B cell (primary cell): ENCODE results near the gene CFAP210. TPM values are rescaled to one million over a fixed set of nuclear protein-coding genes. Genes with fewer than 3 reads are reported as not detected.

ENCODE experiments used
- ATAC-seq: fragments of 200-7000 bp; cut with Tn5 transposase; one replicate; pipeline ENCODE4 v1.10.0; 2021; ENCODE audit warnings: low read depth, mild to moderate bottlenecking, moderate number of reproducible peaks, moderate library complexity
- CTCF ChIA-PET: fragments of 350-600 bp; sonication (Branson Sonifier 250); formaldehyde crosslinking; loops from one replicate; lab custom pipeline; 2021; ENCODE audit warnings: antibody characterized with exemption, inconsistent platforms; lab: Charles Lee
- POLR2A ChIA-PET: fragments of 350-600 bp; sonication (Branson Sonifier 250); formaldehyde crosslinking; loops from one replicate; lab custom pipeline; 2021; ENCODE audit warnings: antibody characterized with exemption; lab: Charles Lee
- DNase-seq: peaks from one replicate; pipeline ENCODE4 v3.0.0; 2013
- H2AFZ ChIP-seq: 2 replicates; pipeline ENCODE4 v1.6.1; 2012; ENCODE audit warnings: mild to moderate bottlenecking, low read depth, low read length; ENCODE audit not compliant: insufficient read depth, poor library complexity, severe bottlenecking
- H3K27ac ChIP-seq, 2 donors: 1 replicate in 1 of 2; 2 replicates in 1 of 2; pipeline ENCODE4 v1.5.1; 2012 to 2013; ENCODE audit warnings: low read length in 2 of 2, mild to moderate bottlenecking in 2 of 2, moderate library complexity in 1 of 2
- H3K27me3 ChIP-seq, 4 experiments: fragments of 200-600 bp in 1 of 4; sonication (generic) in 1 of 4; replicated peaks in 1 of 4; 1 replicate in 2 of 4; 2 replicates in 2 of 4; pipeline versions ENCODE4 v1.6.1 to v1.7.0; 2013 to 2016; ENCODE audit warnings: low read length in 3 of 4, mild to moderate bottlenecking in 2 of 4, mixed read lengths in 1 of 4, moderate library complexity in 1 of 4; ENCODE audit not compliant: insufficient read depth in 4 of 4, control insufficient read depth in 3 of 4; ENCODE audit errors: control extremely low read depth in 1 of 4
- H3K36me3 ChIP-seq, 2 experiments: replicated peaks in 1 of 2; 1 replicate in 1 of 2; 2 replicates in 1 of 2; pipeline versions ENCODE4 v1.6.1 to v1.7.1; 2013; ENCODE audit warnings: low read length in 1 of 2; ENCODE audit not compliant: insufficient read depth in 2 of 2, control insufficient read depth in 1 of 2; ENCODE audit errors: control extremely low read depth in 1 of 2, extremely low read depth in 1 of 2
- H3K4me1 ChIP-seq, 2 donors: fragments of 200-600 bp in 1 of 2; sonication (generic) in 1 of 2; 1 replicate in 1 of 2; 2 replicates in 1 of 2; pipeline versions ENCODE4 v1.5.1 to v1.6.1; 2013 to 2017; ENCODE audit warnings: low read length in 2 of 2; ENCODE audit not compliant: control insufficient read depth in 2 of 2, insufficient read depth in 2 of 2
- H3K4me2 ChIP-seq: replicated peaks from 2 replicates; pipeline ENCODE3; 2012; ENCODE audit warnings: mild to moderate bottlenecking, low read depth, low read length; ENCODE audit not compliant: poor library complexity, severe bottlenecking
- H3K4me3 ChIP-seq, 5 experiments: fragments of 200-600 bp in 1 of 5; sonication (generic) in 1 of 5; 1 replicate in 3 of 5; 2 replicates in 2 of 5; pipeline versions ENCODE4 v1.5.1 to v1.7.0; 2011 to 2016; ENCODE audit warnings: low read length in 4 of 5, mild to moderate bottlenecking in 4 of 5, low read depth in 2 of 5, control low read depth in 1 of 5, moderate library complexity in 1 of 5; ENCODE audit not compliant: insufficient read depth in 1 of 5; ENCODE audit errors: control extremely low read depth in 1 of 5, extremely low read depth in 1 of 5
- H3K79me2 ChIP-seq: fragments of 200-600 bp; sonication (generic); one replicate; pipeline ENCODE4 v1.6.0; 2016; ENCODE audit warnings: low read length; ENCODE audit not compliant: control insufficient read depth, insufficient read depth
- H3K9ac ChIP-seq: fragments of 200-600 bp; sonication (generic); 2 replicates; pipeline ENCODE4 v1.6.1; 2017; ENCODE audit warnings: mild to moderate bottlenecking, low read length, moderate library complexity
- H3K9me3 ChIP-seq, 3 donors: one replicate each; pipeline versions ENCODE4 v1.6.1 to v1.7.1; 2013; ENCODE audit warnings: low read length in 2 of 3; ENCODE audit not compliant: control insufficient read depth in 2 of 3, insufficient read depth in 1 of 3; ENCODE audit errors: control extremely low read depth in 1 of 3
- H4K20me1 ChIP-seq: 2 replicates; pipeline ENCODE4 v1.6.0; 2012; ENCODE audit warnings: mild to moderate bottlenecking, low read length; ENCODE audit not compliant: insufficient read depth, control insufficient read depth, poor library complexity, severe bottlenecking
- H3K27ac Mint-ChIP-seq: one replicate; pipeline ENCODE4 v1.8.0; 2021; ENCODE audit warnings: mixed read lengths
- H3K27me3 Mint-ChIP-seq: one replicate; pipeline ENCODE4 v1.8.0; 2021; ENCODE audit warnings: mixed read lengths
- H3K4me1 Mint-ChIP-seq: one replicate; pipeline ENCODE4 v1.8.0; 2021; ENCODE audit warnings: mixed read lengths
- H3K4me3 Mint-ChIP-seq: one replicate; pipeline ENCODE4 v1.8.0; 2021; ENCODE audit warnings: mixed read lengths
- H3K9me3 Mint-ChIP-seq: one replicate; pipeline ENCODE4 v1.8.0; 2022; ENCODE audit warnings: mixed read lengths; ENCODE audit not compliant: insufficient read depth
- EZH2 ChIP-seq: IDR thresholded peaks from 2 replicates; pipeline ENCODE4 v1.6.1; 2012; ENCODE audit warnings: borderline replicate concordance, low read depth, mild to moderate bottlenecking, moderate library complexity, low read length; ENCODE audit not compliant: insufficient read depth, poor library complexity, severe bottlenecking
- WGBS: methylation state at CpG from one replicate; pipeline ENCODE4 v1.1.5; 2013; ENCODE audit warnings: missing lambda C conversion rate; ENCODE audit not compliant: insufficient coverage; 5-methylcytosine and 5-hydroxymethylcytosine counted together
- intact Hi-C: fragments of 100-400 bp; cut with micrococcal nuclease; formaldehyde crosslinking; loops from one replicate; pipeline ENCODE4 v1.10.0; 2022
- polyA plus RNA-seq: library from polyadenylated mRNA; depleted of rRNA; stranded (reverse); fragments of >200 nt; gene quantifications from 2 replicates; pipeline ENCODE4 v1.2.3, GENCODE V29; 2012
- total RNA-seq, 2 donors: library from RNA; stranded (reverse); fragments of 120-200 nt in 1 of 2; gene quantifications; 1 replicate in 1 of 2; 2 replicates in 1 of 2; pipeline versions ENCODE4 v1.2.3 to v1.2.4, GENCODE V29; 2013 to 2022
- TF ChIP-seq, protein P1 (sequence below): fragments of 200-600 bp; IDR thresholded peaks from one replicate; pipeline ENCODE4 v1.8.0; 2022; ENCODE audit warnings: antibody characterized with exemption, mild to moderate bottlenecking

Gene CFAP210
- total and polyA plus RNA-seq, 2 donors (not counting 1 experiment from before 2014, with no cell fraction given), result not detected

DNA sequence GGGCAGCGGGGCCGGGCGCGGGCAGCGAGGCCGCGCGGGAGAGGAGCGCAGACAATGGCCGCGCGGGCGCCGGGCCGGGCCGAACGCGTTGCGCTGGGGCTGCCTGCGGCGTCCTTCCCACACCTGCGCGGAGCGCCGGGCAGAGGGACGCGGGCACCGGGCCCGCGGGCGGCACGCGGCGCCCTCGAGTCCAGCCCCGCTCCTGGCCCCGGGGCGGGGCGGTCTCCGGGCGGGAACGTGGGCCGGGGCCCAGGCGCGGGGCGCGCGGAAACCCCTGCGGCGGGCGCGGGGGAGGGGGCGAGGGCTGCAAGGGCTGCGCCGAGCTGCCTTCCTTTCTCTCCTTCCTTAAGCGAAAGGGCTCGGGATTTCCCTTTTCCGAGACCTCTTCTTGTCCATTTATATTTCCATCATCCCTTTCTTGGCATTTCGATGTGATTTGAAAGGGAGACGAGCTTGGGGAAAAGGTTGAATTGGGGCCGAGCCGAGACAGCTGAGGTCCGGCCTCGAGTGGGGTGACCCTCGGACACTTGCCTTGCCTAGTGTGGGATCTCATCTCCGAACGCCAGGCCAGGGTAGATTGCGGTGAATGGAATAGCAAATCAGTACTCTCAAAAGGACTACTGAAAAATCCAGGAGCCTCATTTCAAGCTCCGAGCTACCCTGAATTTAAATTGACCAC is 40.1 kb upstream of the CFAP210 start:
- Histone ChIP-seq H3K4me2 (peak overlapping the region; percentile 93), H3K4me1 (peaks cover 14 to 15% of the 10 kb centered on the region in 2 donors), H4K20me1 (no peaks in the 10 kb centered on the region), H3K27me3 (peaks cover 0 to 16% (median 11%) of the 10 kb centered on the region in 4 experiments), H3K4me3 (peak overlapping the region; percentile 24 to 67 (median 59)), H3K9ac (peak overlapping the region; percentile 75), H2AFZ (peak overlapping the region; percentile 84), H3K27ac (no peak overlapping the region), H3K9me3 (no peaks in the 10 kb centered on the region), H3K79me2 (no peaks in the 10 kb centered on the region), H3K36me3 (no peaks in the 10 kb centered on the region)
- Mint-ChIP-seq H3K9me3 (no peaks in the 10 kb centered on the region), H3K27ac (peak overlapping the region; percentile 26), H3K4me3 (peak overlapping the region; percentile 86), H3K4me1 (peaks cover 20% of the 10 kb centered on the region), H3K27me3 (peaks cover 13% of the 10 kb centered on the region)
- TF ChIP-seq, protein P1, sequence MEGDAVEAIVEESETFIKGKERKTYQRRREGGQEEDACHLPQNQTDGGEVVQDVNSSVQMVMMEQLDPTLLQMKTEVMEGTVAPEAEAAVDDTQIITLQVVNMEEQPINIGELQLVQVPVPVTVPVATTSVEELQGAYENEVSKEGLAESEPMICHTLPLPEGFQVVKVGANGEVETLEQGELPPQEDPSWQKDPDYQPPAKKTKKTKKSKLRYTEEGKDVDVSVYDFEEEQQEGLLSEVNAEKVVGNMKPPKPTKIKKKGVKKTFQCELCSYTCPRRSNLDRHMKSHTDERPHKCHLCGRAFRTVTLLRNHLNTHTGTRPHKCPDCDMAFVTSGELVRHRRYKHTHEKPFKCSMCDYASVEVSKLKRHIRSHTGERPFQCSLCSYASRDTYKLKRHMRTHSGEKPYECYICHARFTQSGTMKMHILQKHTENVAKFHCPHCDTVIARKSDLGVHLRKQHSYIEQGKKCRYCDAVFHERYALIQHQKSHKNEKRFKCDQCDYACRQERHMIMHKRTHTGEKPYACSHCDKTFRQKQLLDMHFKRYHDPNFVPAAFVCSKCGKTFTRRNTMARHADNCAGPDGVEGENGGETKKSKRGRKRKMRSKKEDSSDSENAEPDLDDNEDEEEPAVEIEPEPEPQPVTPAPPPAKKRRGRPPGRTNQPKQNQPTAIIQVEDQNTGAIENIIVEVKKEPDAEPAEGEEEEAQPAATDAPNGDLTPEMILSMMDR, result no peak
- TF ChIP-seq EZH2, result no peak
- ChIA-PET POLR2A (no interaction called here), CTCF (no interaction called here)
- intact Hi-C loops, result no loop called here
- DNase-seq, result peak; percentile 32
- peak; percentile 31 for ATAC-seq
- 1% methylated on average over 52 of the region's 69 CpGs for WGBS

DNA sequence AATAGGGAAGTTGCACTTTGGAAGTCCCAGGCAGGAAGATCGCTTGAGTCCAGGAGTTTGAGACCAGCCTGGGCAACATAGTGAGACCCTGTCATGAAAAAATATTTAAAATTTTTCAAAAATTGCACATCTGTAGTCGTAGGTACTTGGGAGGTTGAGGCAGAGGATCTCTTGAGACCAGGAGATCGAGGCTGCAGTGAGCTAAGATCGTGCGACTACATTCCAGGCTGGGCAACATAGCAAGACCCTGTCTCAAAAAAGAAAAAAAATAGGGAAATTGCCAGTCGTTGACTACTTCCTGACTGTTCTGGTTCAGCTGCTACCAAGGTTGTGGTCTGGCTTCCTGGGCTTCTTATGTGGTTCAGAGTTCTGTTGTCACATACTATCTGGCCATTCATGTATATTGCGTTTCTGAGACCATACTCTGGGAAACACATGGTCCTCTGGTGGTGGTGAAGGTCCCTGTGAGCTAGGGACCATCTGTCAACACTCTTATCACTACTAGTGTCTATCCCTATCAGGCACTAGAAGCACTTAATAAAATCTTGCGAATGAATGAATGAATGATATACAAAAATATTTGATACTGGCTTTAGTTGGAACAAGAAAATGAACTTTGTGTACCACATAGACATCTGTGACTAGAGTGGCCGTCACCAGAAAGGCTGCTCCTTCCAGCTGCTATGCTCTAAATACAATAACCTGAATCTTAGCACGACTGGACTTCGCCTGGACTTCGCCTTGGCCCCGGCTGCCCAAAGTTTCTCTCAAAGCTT is 38.6 kb upstream of the CFAP210 start:
- peak; percentile 29 for DNase-seq
- no peak overlapping the region for H3K27ac ChIP-seq
- H3K79me2 ChIP-seq, result no peaks in the 10 kb centered on the region
- ChIA-PET POLR2A (no interaction called here), CTCF (no interaction called here)
- H3K9ac ChIP-seq, result peak overlapping the region; percentile 75
- peak overlapping the region; percentile 93 for H3K4me2 ChIP-seq
- no peaks in the 10 kb centered on the region for H3K9me3 Mint-ChIP-seq
- ATAC-seq, result no peak
- peaks cover 14 to 15% of the 10 kb centered on the region in 2 donors for H3K4me1 ChIP-seq
- H3K4me1 Mint-ChIP-seq, result peaks cover 20% of the 10 kb centered on the region
- peak overlapping the region; percentile 97 for H3K4me3 Mint-ChIP-seq
- H3K4me3 ChIP-seq, result peak overlapping the region in 3 of 5 experiments; percentile 59 to 73 (median 67)
- H3K27me3 ChIP-seq, result peaks cover 0 to 16% (median 11%) of the 10 kb centered on the region in 4 experiments
- H3K27ac Mint-ChIP-seq, result no peak overlapping the region
- intact Hi-C loops, result loop anchor here (2.0 kb wide), 1 partner anchor 38 kb away; the partner anchor contains the start of genes CFAP210 and PHOSPHO2
- no peaks in the 10 kb centered on the region for H3K36me3 ChIP-seq
- no peaks in the 10 kb centered on the region for H4K20me1 ChIP-seq
- 51% methylated on average over 11 of the region's 13 CpGs for WGBS
- no peaks in the 10 kb centered on the region for H3K9me3 ChIP-seq
- H2AFZ ChIP-seq, result peak overlapping the region; percentile 84
- TF ChIP-seq, protein P1, result no peak
- no peak for TF ChIP-seq EZH2
- H3K27me3 Mint-ChIP-seq, result peaks cover 13% of the 10 kb centered on the region
